Sciatic nerve (tissue), 2 donors: ENCODE results near the gene IRX4. TPM values are rescaled to one million over a fixed set of nuclear protein-coding genes. Genes with fewer than 3 reads are reported as not detected.
"Not testable (repeated sequence)": the region's sequence is repeated elsewhere in the genome, so short reads cannot be mapped to it uniquely, and the experiment has no call there.

Source experiments
- ATAC-seq: fragments of 200-7000 bp; cut with Tn5 transposase; one replicate; pipeline ENCODE4 v1.9.1; 2020; ENCODE audit warnings: mild to moderate bottlenecking, moderate library complexity
- DNase-seq: peaks from one replicate; pipeline ENCODE4 v3.0.0-alpha.2; 2020; ENCODE audit warnings: low spot score
- intact Hi-C: fragments of 100-400 bp; cut with DNase I; formaldehyde crosslinking; loops from one replicate; pipeline ENCODE4 v1.14.2; 2022
- total RNA-seq: library from RNA; stranded (reverse); fragmentation: NEBNext Ultra II Directional; extraction: Animal tissue kit (Norgen Biotek cat#: 25700); gene quantifications from one replicate; pipeline ENCODE4 v1.2.1, GENCODE V29; 2021
- donor health status: DM: no; HTN: no; CAD: no.
- donor health status: DM: no; HTN: no; CAD: no.

IRX4 gene
- total RNA-seq, 1 donor from 2014 or later, result not detected

GRCh38 chr5:1850324-1851154 lies 32.2 kb downstream of the IRX4 start:
- ATAC-seq (no peak), DNase-seq (no peak)
- intact Hi-C loops, result no loop called here

GRCh38 chr5:1847611-1848010 lies 35.1 kb downstream of the IRX4 start:
- no peak for ATAC-seq
- DNase-seq, result no peak
- intact Hi-C loops, result no loop called here

DNA sequence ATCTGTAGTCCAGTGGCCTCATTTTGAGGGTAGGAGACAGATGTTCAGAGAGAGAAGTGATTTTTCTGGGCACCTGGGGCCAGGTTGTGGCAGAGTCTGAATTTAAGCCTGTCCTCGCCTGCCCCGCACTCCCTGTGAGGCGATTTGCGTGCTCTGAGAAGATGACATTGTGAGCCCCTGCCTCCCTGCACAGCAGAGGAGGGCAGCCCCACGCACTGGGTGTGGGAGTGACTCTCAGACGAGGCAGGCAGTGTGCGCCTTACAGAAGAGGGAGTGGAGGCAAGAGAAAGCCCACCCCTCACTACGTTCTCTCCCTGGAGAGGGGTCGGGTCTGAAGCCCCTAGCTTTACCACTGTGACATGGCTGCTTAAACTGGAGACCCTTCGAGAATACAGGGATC lies 35.7 kb downstream of the IRX4 start:
- intact Hi-C loops, result no loop called here
- ATAC-seq, result no peak

GRCh38 chr5:1846583-1846982 lies 36.1 kb downstream of the IRX4 start:
- ATAC-seq (no peak), DNase-seq (no peak)
- intact Hi-C loops, result no loop called here

More for the DNA sequence above, 35.7 kb downstream of the IRX4 start:
- no peak for DNase-seq

GRCh38 chr5:1845696-1846095 lies 37.0 kb downstream of the IRX4 start:
- ATAC-seq (no peak), DNase-seq (no peak)
- intact Hi-C loops, result no loop called here

DNA sequence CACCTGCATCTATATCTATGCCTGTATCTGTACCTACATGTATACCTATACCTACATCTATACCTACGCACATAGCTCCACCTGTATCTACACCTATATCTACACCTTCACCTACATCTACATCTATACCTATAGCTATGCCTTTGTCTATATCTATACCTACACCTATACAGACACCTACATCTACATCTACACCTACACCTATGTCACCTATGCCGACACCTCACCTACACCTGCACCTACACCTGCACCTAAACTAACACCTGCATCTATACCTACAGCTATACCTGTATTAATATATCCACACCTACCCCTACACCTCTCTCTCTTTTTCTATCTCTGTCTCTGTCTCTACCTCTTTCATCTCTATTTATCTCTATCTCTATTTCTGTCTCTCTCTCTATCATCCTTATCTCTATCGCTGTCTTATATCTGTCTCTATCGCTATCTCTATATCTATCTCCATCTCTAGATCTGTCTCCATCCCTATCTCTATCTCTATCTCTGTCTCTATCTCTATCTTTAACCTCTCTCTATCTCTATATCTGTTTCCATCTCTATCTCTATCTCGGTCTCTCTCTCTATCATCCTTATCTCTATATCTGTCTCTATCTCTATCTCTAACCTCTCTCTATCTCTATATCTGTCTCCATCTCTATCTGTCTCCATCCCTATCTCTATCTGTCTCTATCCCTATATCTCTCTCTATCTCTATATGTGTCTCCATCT lies 37.9 kb downstream of the IRX4 start:
- intact Hi-C loops, result no loop called here
- ATAC-seq, result no peak
- no peak for DNase-seq

DNA sequence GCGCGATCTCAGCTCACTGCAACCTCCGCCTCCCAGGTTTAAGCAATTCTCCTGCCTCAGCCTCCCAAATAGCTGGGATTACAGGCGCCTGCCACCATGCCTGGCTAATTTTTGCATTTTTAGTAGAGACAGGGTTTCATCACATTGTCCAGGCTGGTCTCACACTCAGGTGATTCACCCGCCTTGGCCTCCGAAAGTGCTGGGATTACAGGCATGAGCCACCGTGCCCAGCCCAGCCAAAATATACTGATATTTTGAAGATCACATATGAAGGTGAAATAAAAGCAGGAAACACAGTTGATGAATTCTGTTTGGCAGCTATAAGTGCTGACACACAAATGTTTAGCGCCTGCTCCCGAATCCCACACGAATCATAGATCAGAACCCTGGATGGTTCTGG lies 39.0 kb downstream of the IRX4 start:
- intact Hi-C loops, DNase-seq, ATAC-seq: not testable (repeated sequence)

DNA sequence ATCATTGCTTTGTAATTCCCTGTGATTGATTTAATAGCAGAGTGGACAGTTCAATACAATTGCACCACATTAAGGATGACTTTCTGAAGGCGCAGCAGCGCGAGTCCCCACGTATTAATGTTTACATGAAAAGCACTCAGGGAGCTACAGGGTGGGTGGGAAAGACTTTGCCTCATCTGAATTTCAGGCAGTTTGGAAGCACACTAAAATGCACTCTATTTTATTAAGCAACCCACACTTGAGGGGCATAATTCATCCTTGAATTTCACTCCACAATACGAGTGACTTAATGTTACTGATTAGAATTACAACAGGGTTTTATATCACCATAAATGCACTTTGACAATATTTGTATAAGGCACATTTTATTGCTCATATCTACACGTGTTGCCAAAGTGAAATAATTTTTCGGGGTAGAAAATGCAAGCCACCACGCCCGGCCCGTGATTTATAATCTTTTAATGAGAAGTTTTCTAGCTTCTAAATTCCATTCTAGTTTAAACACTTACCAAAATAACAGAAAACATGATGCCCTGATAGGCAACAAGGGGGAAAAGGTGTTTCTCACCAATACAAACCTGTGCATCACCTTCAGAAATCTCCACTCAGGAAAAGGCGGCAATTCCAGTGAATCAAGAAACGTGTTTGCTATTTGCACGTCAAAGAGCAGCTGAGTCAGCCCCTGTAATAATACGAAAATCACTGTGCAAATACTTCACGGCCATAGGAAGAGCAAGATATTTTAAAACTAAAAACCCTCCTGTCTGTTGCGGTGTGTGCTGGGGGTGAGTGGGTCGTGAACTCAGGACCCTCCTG lies 40.5 kb downstream of the IRX4 start:
- ATAC-seq, result no peak
- intact Hi-C loops, result no loop called here
- no peak for DNase-seq

- intact Hi-C loops, result no loop called here
- ATAC-seq (no peak), DNase-seq (no peak)
These were observed 41.8 kb downstream of the IRX4 start for GRCh38 chr5:1840741-1841521.

DNA sequence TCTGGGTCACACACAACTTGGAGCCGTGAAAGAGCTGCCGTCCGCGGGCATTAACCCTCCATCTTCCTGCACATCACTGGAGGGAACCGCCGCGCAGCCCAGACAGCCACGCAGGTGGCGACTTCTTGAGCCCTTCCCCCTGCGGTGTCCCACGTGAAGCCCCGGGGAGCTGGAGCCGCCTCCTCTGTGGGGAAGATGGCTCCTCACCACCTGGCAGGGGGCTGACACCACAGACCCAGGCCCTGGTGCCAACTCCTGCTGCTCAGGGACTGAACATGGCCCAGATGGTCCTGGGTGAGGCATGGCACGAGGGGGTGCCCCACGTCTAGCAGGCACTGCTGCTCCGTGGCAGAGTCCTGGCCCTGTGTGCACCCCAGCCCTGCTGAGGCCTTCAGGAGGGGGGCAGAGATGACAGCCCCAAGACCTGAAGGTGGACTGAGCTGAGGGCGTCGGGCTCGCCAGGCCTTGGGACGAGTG lies 42.6 kb downstream of the IRX4 start:
- no peak for ATAC-seq
- intact Hi-C loops, result no loop called here
- no peak for DNase-seq

GRCh38 chr5:1838013-1838412 lies 44.7 kb downstream of the IRX4 start:
- intact Hi-C loops, result no loop called here
- no peak for ATAC-seq
- DNase-seq, result no peak

DNA sequence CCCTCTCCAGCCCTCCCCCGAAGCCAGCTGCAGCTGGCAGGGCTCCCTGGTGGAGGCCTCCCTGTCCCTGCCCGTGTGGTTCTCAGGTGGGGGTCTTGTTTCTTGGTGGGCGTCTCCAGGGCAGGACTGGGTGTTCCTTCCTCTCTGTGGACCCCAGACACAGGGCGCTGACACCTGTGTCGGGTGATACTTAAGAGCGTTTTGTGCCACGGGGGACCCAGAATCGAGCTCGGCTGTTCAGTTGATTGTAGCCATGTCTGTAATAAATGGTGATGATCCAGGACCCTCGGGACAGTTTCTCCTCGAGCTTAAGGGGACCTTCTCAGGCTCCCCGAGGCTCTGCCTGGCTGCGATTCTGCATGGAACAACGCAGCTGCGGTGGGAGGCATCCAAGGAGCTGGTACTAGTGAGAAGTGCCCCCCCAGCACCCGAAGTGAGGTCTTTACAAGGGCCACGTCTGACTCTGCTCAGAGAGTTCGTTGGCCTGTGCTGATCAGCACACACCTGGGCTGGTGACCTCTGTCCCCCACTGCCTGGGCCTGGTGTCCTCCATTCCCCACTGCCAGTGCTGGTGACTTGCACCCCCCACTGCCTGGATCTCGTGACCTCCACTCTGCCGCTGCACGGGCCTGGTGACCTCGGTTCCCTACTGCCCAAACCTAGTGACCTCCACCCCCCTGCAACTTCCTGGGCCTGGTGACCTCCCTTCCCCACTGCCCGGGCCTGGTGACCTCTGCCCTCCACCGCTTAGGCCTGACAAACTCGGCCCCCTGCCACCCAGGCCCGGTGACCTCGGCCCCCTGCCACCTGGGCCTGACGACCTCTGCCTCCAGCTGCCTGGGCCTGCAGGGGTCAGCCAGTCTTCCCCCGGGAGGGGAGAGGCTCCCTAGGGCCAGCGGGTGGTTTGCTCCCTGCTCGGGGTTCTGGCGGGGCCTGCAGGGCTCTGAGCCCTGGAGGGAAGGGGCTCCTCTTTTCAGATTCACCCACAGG lies 45.5 kb downstream of the IRX4 start:
- DNase-seq (no peak), ATAC-seq (no peak)
- intact Hi-C loops, result no loop called here

GRCh38 chr5:1836176-1836890 lies 46.4 kb downstream of the IRX4 start:
- intact Hi-C loops, result no loop called here
- DNase-seq, result no peak
- no peak for ATAC-seq

GRCh38 chr5:1835431-1835830 lies 47.3 kb downstream of the IRX4 start:
- intact Hi-C loops, result no loop called here
- ATAC-seq (no peak), DNase-seq (no peak)

GRCh38 chr5:1834721-1835429 lies 47.9 kb downstream of the IRX4 start:
- no peak for DNase-seq
- intact Hi-C loops, result no loop called here
- no peak for ATAC-seq

DNA sequence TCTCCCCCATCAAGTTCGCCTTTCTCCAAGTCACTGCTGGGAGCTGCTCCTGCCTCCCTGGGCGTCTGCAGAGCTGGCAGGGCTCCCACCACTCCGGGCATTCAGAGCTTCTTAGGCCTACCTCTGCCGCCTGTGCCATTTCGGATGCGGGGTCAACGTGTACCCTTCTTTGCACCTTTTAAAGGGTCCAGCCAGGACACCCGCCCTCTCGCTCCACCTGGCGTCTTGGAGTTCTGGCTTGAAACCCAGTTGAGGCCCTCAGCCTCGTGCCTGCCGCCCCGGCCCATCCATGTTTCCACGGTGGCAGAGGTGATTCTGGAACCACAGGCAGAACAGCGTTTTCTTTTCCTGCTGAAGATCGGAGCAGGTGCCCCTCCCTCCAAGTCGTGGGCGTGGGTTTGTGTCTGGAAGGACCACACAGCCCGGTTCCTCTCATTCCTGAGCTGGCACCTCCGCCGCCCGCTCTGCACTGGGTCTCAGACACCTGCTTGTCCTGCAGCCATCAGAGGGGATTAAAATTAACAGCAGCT lies 48.6 kb downstream of the IRX4 start:
- intact Hi-C loops, result no loop called here
- DNase-seq (no peak), ATAC-seq (no peak)
